Prostate gland (tissue), 2 donors: Measurements from ENCODE around the gene SIPA1. TPM values are rescaled to one million over a fixed set of nuclear protein-coding genes. Genes with fewer than 3 reads are reported as not detected.

Experiments
- DNase-seq: peaks from one replicate; pipeline ENCODE4 v3.0.0-alpha.2; 2019; ENCODE audit warnings: low spot score
- H3K27ac ChIP-seq, 2 donors: fragments of 200-600 bp; sonication (generic); 2 replicates each; pipeline ENCODE4 v1.5.1; 2017 to 2019
- H3K27me3 ChIP-seq: fragments of 200-600 bp; sonication (generic); replicated peaks from 2 replicates; pipeline ENCODE4 v1.5.1; 2019; ENCODE audit not compliant: insufficient read depth
- H3K36me3 ChIP-seq, 2 donors: fragments of 200-600 bp; sonication (generic); 1 replicate in 1 of 2; 2 replicates in 1 of 2; pipeline versions ENCODE4 v1.5.1 to v1.8.1; 2017 to 2019
- H3K4me1 ChIP-seq: fragments of 200-600 bp; sonication (generic); replicated peaks from 2 replicates; pipeline ENCODE4 v1.5.1; 2019
- H3K4me3 ChIP-seq, 2 donors: fragments of 200-600 bp; sonication (generic); 2 replicates each; pipeline ENCODE4 v1.5.1; 2017 to 2019
- H3K9me3 ChIP-seq: fragments of 200-600 bp; sonication (generic); 2 replicates; pipeline ENCODE4 v1.5.1; 2017
- POLR2A ChIP-seq: fragments of 450-650 bp; IDR thresholded peaks from one replicate; pipeline ENCODE4 v1.6.1; 2016; ENCODE audit warnings: antibody characterized with exemption, mild to moderate bottlenecking
- POLR2AphosphoS5 ChIP-seq: sonication (generic); formaldehyde crosslinking; IDR thresholded peaks from one replicate; pipeline ENCODE4 v1.6.1; 2017; ENCODE audit warnings: antibody characterized with exemption
- WGBS: methylation state at CpG from one replicate; pipeline ENCODE4 v1.1.5; 2018; 5-methylcytosine and 5-hydroxymethylcytosine counted together
- intact Hi-C: fragments of 100-400 bp; cut with DNase I; formaldehyde crosslinking; loops from one replicate; pipeline ENCODE4 v1.14.2; 2022
- total RNA-seq, 2 donors: library from RNA; depleted of rRNA; stranded (reverse); fragments of >200 nt; gene quantifications; one replicate each; pipeline ENCODE4 v1.1.0, GENCODE V29; 2016
- TF ChIP-seq, protein P1 (sequence below), 4 experiments: fragments of 200-600 bp in 2 of 4; fragments of 450-650 bp in 2 of 4; sonication (generic) in 2 of 4; IDR thresholded peaks; 1 replicate in 3 of 4; 2 replicates in 1 of 4; pipeline ENCODE4 v1.5.1; 2016 to 2019; ENCODE audit warnings: antibody characterized with exemption in 4 of 4, mild to moderate bottlenecking in 2 of 4, moderate library complexity in 2 of 4

SIPA1 gene
- total RNA-seq, 2 donors from 2014 or later = 38.2 to 45.2 TPM

DNA sequence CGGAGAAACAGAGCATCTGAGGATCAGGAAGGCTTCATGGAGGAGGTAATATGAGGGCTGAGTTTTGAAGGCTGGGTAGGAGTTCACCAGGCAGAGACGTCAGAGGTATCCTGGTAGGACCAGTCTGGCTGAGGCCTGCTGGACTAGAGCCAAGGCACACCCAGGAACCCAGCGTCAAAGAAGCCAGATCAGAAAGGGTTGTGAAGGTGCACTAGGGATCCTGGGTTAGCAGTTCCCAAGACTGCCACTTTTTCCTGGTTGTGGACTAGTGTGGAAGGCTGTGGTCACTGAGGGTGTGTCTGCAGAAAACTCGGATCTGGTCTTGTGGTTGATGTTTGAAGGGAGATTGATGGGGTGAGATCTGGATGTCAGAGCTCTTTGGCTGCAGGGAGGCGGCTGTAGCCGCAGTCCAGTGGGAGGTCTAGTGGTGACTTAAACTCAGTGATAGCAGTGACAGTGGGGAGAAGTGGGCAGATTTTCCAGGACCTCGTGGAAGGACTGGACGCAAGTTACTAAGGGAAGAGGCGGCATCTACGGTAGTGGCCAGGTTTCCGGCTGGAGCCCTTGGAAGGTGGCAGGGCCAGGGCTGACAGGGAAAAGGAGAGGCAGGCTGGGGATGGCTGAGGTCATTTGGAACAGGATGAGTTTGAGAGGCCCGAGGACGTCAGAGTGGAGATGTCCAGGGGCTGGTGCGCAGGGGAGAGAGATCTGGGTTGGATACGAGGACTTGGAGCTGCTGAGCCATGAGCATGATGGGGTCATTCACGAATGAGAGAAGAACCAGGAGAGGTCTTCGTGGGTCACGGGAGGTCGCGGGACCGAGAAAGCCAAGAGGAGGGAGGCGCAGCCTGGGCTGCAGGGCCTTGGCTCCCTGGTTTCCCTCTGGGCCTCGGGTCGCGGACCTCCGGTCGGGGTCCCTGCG lies 13.9 kb downstream of the SIPA1 start:
- TF ChIP-seq, protein P1, sequence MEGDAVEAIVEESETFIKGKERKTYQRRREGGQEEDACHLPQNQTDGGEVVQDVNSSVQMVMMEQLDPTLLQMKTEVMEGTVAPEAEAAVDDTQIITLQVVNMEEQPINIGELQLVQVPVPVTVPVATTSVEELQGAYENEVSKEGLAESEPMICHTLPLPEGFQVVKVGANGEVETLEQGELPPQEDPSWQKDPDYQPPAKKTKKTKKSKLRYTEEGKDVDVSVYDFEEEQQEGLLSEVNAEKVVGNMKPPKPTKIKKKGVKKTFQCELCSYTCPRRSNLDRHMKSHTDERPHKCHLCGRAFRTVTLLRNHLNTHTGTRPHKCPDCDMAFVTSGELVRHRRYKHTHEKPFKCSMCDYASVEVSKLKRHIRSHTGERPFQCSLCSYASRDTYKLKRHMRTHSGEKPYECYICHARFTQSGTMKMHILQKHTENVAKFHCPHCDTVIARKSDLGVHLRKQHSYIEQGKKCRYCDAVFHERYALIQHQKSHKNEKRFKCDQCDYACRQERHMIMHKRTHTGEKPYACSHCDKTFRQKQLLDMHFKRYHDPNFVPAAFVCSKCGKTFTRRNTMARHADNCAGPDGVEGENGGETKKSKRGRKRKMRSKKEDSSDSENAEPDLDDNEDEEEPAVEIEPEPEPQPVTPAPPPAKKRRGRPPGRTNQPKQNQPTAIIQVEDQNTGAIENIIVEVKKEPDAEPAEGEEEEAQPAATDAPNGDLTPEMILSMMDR (IDR thresholded peaks at IDR 0.05) = no peak
- peak; percentile 38 for TF ChIP-seq POLR2AphosphoS5
- Histone ChIP-seq H3K27ac (peak overlapping the region; percentile 96), H3K27me3 (no peaks in the 10 kb centered on the region), H3K9me3 (no peaks in the 10 kb centered on the region), H3K4me1 (peaks cover 27% of the 10 kb centered on the region), H3K36me3 (peaks cover 0 to 25% of the 10 kb centered on the region in 2 donors), H3K4me3 (peak overlapping the region; percentile 40 to 47)
- intact Hi-C loops = loop anchor here (5.0 kb wide), 1 partner anchor 35 kb away; the partner anchor contains the start of gene PCNX3
- WGBS = 27% methylated on average over 28 of the region's 28 CpGs
- peak; percentile 76 for DNase-seq

DNA sequence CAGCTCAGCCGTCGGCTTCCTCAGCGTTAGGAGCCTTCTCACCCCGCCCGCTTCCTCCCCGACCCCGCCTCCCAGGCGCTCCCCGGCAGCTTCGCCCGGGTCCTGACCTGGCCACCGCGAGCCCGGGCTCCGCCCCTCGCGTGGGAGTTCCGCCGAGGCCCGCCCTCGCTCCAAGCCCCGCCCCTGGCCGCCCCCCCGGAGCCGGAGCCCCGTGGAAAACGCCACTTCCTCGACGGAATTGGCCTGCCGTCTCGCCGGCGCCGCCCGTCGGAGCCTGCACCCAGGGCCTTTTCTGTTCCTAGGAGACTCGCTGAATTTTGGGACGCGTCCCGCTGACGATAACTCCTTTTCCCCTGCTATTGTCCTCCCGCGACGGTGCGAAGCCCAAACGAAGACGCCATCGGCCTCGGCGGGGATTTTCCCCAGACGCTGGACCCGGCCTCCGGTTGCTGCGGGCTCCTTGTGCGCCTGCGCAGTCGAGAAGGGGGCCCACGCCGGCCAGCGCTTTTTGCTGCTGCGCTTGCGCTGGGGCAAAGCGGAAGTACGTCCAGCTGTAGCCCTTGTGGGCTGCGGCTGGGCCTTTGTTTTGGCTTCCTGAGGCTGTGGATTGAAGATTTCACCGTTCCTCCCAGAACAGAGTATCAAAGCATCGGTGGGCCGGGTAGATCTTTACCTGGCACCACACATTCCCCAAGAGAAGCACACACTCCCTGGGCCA lies 14.8 kb downstream of the SIPA1 start:
- Histone ChIP-seq H3K4me3 (peak overlapping the region; percentile 40 to 47), H3K36me3 (peaks cover 4 to 33% of the 10 kb centered on the region in 2 donors), H3K9me3 (no peaks in the 10 kb centered on the region), H3K4me1 (peaks cover 27% of the 10 kb centered on the region), H3K27ac (peak overlapping the region; percentile 96), H3K27me3 (no peaks in the 10 kb centered on the region)
- intact Hi-C loops = loop anchor here (5.0 kb wide), 1 partner anchor 35 kb away; the partner anchor contains the start of gene PCNX3
- under 1% methylated on average over 56 of the region's 68 CpGs for WGBS
- peak; percentile 84 for DNase-seq
- TF ChIP-seq POLR2AphosphoS5 = peak; percentile 94
- peak; percentile 62 for TF ChIP-seq POLR2A
- TF ChIP-seq, protein P1 (IDR thresholded peaks at IDR 0.05) = peak in 1 of 4 experiments; percentile 43

DNA sequence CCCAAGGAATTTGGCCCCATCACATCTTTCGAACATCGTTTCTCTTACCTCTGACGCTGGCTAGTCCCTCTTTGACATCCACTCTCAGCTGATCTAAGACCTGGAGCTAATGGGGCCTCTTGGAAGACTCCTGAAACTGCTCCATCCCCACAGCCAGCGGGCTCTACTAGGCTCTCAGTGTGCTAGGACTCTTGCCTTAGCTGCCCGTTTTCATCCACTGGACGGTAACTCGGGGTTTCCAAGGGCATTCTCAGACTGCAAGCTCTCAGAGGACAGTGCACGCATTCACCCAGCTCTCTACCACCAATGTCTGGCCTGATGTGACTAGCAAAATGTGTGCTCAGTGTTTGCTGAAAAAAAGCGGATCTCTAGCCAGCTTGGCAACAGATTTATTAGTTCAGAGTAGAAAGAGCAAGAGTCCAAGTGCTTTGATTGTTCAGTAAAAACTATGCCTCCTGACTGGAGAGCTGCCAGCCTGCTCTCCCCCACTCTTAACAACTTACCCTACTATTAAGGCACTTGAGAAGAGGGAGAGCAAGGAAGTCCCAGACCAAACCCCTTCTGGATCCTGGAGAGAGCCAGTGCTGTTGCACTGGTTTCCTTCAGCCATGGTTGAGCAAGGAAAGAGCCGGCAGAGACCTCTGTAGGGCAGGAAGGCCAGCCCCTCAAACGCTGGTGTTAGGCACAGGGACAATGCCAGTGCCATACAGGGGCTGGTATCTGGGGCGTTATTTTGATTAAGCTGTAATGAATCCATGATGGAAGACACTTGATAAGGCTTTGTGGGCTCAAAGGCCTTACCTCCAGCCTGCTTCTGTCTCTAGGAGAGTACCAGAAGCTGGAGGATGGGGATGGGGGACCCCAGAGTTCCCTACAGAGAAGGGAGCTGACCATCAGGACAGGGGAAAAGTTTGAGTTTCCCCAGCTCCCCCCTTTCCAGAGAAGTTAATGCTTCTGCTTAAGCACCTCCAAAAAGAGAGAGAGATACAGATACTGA lies 15.6 kb downstream of the SIPA1 start:
- intact Hi-C loops = loop anchor here (5.0 kb wide), 1 partner anchor 36 kb away; the partner anchor contains the start of gene PCNX3
- Histone ChIP-seq H3K27ac (peak overlapping the region; percentile 96), H3K36me3 (peaks cover 8 to 41% of the 10 kb centered on the region in 2 donors), H3K4me3 (peak overlapping the region; percentile 40 to 47), H3K27me3 (no peaks in the 10 kb centered on the region), H3K9me3 (no peaks in the 10 kb centered on the region), H3K4me1 (peaks cover 27% of the 10 kb centered on the region)
- 31% methylated on average over 12 of the region's 12 CpGs for WGBS
- TF ChIP-seq, protein P1 (IDR thresholded peaks at IDR 0.05) = no peak
- TF ChIP-seq POLR2A = no peak
- TF ChIP-seq POLR2AphosphoS5 = peak; percentile 30
- peak; percentile 45 for DNase-seq
